Fibroblast of peridontal ligament (primary cell): ENCODE data around the gene SULF2.

Source experiments
- DNase-seq: peaks from one replicate; pipeline ENCODE4 v3.0.0-alpha.2; 2010; ENCODE audit errors: extremely low read depth

Gene SULF2

GRCh38 chr20:47762699-47763268 is 22.5 kb downstream of the SULF2 start:
- DNase-seq, result peak; percentile 23

- DNase-seq, result no peak
These were observed 23.7 kb downstream of the SULF2 start for GRCh38 chr20:47761482-47762047.

DNA sequence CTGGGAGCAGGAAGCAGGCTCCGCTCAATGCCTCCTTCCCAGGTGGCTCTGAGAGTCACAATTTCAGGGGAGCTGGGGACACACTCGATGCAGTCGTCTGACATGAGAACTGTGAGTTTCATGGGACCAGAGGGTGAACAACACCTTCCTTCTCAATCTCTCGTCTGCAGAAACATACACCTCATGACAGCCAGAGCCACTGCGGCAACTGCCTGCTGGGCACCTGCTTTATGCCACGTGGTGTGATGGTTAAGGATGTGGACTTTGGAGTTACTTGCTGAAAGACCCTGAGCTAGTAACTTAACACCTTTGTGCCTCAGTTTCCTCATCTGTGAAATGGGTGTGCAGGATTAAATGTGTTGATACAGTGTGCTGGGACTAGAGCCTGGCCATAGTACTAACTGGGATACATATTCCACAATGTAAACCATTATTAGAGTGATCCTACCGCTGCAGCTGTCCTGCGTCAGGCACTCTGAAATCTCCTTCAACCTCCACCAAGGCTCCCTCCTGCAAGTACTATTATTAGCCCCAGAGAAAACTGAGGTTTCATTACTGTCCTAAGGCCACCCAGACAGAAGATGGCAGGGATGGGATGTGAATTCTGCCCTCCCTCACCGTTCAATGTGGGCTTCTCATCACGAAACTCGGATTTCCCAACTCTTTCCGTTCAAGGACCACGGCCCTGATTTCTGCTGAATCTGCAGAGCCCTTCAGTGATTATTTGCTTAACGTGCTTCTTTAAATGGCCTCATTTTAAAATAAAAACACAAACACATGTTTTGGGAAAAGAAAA is 24.4 kb downstream of the SULF2 start:
- no peak for DNase-seq

- DNase-seq, result no peak
These were observed 26.5 kb downstream of the SULF2 start for GRCh38 chr20:47758517-47759450.

DNA sequence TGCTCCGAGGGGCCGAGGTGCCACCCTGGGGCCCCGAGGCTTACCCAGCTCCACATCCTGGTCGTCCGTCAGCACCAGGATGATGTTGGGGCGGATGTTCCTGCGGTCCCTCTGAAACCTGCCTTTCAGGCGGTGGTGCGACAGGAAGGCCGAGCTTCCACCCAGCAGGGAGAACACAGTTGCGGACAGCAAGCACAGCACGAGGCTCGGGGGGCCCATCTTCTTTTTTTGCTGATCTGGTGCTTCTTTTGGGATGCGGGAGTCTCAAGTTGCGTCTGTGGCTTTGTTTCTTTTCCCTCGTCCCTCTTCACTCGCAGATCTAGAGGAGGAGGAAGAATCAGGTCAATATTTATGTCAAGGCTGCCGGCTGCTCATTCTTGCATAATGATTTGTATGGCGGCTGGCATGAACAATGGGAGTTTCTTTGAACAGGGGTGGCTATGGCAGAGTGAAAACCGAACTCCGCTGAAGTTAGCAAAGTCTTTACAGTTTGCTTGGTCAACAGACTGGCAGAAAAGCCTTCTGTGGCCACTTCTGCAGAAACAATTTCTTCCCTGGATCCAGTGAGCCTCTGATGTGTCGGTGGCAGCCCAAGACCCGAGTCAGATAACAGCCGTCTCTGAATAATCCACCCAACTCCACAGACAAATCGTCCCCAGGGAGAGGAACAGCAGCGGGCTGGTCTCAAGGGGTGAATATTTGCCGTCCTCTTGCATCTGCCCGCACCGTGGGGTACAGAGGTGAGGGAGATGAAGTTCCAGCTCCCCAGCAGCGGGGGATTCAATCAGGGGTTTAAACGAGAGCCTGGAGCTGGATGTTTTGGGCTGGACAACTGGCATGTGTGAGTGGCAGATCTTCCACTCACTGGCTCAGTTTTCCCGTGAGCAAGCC is 27.9 kb downstream of the SULF2 start:
- DNase-seq, result no peak

DNA sequence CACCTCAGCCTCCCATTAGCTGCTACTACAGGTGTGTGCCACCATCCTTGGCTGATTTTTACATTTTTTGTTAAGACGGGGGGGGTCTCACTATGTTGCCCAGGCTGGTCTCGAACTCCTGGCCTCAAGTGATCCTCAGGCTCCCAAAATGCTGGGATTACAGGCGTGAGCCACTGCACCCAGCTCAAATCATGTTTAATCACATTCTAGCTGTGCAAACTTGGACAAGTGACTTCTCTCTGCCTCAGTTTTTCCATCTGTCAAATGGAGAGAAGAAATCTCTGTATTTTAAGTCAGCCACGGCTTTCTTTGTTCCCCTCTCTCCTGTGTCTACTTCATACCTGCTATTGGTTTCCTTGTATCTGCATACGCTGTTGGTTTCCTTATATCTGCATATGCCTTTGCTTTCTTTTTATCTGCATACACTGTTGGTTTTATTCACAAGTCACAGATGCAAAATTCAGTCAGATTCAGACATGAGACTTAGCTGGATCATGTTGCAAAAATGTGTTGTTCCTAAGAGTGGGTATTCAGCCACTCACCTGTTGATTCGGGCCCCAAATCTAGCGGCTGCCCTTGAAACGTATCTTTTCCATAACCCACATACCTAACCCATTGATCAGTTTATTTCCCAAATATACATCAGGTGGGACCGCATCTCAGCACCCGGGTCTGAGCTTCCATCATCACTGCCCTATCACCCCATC is 30.2 kb downstream of the SULF2 start:
- no peak for DNase-seq

DNA sequence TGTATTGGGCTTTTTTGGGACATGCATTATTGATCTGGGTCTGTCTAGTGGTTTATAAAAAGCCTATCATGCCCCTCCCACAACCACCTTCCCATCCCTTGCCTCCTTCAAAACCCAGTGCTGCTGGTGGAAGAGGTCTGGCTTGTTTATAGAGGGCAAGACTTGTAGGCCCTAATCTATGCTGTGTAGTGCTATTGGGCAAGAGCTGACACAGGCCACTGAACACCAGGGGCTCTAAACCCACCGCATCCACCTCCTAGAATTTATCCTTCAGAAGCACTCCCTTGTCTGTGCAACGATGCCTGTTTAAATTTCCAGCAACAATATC is 30.9 kb downstream of the SULF2 start:
- no peak for DNase-seq

GRCh38 chr20:47753576-47754387 is 31.5 kb downstream of the SULF2 start:
- DNase-seq, result peak; percentile 3

GRCh38 chr20:47751449-47751848 is 33.8 kb downstream of the SULF2 start:
- no peak for DNase-seq

DNA sequence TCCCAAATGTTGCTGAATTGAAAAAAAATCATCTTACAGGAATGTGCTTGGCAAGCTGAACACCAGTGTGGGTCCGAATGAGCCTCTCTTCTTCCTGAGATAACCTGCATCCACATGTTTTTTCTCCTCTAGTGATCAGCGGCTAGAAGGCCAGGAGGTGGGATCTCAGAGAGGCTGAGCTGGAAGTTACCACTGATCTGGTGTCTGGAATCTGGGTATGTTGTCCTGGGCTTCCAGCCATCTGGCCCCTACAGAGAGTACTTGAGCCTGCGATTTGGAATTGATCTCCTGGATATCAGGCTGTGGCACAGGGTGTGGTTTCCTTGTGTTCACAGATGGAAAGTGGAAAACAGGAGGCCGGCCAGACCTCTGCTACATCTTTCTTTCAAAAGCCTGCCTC is 35.9 kb downstream of the SULF2 start:
- DNase-seq, result peak; percentile 27

DNA sequence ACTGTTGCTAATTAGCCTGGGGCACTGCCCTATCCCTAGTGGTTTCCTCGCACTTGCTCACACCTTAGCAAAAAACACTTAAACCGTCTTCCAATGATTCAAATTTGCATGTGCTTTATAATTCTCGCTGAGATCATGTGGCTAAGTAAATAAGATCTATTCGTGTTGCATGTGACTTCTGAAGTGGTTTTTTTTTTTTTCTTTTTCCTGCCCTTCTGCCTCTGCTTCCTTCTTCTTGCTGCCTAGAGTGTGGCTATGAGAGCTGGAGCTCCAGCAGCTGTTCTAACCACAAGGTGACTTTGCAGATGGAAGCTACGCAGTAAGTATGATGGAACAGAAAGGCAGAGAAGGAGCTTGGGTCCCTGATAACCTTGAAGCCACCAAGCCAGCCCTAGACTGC is 36.5 kb downstream of the SULF2 start:
- no peak for DNase-seq

DNA sequence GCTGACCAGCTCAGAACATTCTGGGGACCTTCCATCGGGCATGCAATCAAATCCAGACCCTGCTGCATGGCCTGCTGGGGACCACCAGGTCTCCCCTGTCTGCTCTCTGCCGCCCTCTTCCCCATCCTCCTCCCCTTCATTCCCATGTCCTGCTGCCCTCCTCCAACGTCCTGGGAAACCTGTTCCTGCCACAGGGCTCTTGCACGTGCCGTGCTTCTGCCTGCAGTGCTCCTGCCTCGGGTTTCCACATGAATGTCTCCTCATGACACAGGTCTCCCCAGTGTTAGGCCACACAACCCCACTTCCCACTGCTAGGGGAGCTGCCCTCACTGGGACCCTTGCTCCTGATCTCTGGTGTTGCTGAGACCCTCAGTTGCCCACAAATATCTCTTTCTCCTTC is 37.2 kb downstream of the SULF2 start:
- no peak for DNase-seq

DNA sequence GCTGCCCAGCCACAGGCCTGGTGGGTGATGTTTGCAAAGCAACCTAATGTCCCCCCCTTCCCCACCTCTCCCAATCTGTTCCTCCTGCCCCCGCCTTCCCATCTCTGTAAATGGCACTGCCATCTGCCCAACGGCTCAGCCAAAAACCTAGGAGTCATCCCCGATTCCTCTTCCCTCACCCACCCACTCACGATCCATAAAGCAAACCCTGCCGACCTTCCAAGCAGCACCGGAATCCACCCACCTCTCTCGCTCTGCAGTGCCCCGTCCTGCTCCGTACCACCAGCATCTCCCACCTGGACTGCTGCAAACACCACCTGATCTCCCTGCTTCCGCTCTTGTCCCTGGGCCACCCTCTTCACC is 37.6 kb downstream of the SULF2 start:
- no peak for DNase-seq

DNA sequence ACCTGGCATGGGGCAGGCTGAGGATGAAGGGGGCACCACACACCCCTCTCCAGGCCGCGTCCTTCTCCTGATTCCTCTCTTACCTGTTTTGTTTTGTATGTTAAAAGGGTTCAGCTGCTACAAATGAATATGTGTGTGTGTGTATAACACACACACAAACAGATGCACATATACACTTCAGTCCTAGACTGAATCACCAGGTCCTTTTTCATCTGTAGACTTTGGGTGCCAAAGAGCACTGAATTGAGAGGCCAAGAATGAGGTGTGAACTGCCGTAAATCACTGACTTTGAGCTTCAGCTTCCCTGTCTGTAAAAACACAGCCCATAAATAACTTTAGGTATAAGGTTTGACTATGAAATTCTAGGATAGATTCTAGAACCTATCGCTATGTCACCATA is 40.5 kb downstream of the SULF2 start:
- no peak for DNase-seq

GRCh38 chr20:47743671-47744070 is 41.6 kb downstream of the SULF2 start:
- no peak for DNase-seq

- DNase-seq, result no peak
These were observed 43.3 kb downstream of the SULF2 start for GRCh38 chr20:47741669-47742608.

DNA sequence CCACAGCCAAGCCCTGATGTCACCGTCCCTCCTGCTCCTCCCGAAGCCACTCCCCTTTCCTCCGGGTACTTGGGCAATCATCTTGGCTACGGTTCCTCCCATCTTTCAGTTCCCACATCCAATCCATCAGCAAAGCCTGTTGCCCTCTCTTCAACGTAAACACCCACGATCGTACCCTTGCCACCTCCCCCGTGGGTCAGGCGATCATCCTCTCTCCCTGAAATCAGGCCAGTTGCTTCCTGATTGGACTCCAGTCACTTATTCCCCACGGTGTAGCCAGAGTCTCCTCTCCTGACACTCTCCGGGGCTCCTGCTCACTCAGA is 44.5 kb downstream of the SULF2 start:
- no peak for DNase-seq

DNA sequence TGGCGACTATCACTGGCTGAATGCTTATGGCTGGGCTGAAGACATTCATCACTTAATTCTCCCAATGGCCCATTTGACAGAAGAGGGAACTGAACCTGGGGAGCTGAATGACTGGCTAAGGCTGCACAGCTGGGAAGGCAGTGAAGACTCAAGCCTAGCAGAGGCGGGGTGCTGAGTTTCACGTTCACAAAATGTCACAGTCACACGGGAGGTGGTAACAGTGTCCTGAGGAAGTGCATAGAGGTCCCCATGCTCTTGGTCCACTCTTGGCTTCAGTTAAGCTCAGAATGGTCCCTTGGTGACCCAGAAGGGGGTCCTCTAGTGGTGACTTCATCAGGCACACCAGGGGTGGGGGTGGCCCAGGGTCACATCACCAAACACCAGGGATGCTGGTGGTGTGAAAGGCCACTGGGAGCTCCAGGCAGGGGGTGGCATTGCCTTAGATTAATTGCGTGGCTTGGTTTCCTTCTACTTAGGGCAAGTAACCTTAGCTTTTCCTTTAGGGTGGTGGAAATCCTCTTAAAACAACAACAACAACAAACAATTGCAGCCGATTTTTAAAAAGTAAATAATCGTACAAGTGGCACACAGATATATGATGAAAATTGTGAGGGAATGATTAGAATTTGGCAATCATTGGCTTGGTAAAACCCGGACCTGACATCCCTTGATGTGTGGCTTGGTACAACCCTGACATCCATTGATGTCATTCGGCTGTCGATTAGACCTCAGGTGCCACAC is 45.0 kb downstream of the SULF2 start:
- no peak for DNase-seq
